Thyroid gland (tissue), 4 donors: ENCODE results near the gene MRFAP1L1. TPM values are rescaled to one million over a fixed set of nuclear protein-coding genes. Genes with fewer than 3 reads are reported as not detected.

ENCODE experiments used
- DNase-seq, 2 donors: peaks; one replicate each; pipeline ENCODE4 v3.0.0-alpha.2; 2019
- H3K27ac ChIP-seq, 3 donors: fragments of 200-600 bp; sonication (generic); 1 replicate in 2 of 3; 2 replicates in 1 of 3; pipeline ENCODE4 v1.5.1; 2016 to 2019; ENCODE audit warnings: mild to moderate bottlenecking in 1 of 3, moderate library complexity in 1 of 3
- H3K27me3 ChIP-seq: fragments of 200-600 bp; sonication (generic); one replicate; pipeline ENCODE4 v1.5.1; 2019
- H3K36me3 ChIP-seq, 2 donors: fragments of 200-600 bp; sonication (generic); one replicate each; pipeline ENCODE4 v1.5.1; 2016 to 2019
- H3K4me1 ChIP-seq, 2 donors: fragments of 200-600 bp; sonication (generic); one replicate each; pipeline ENCODE4 v1.5.1; 2017 to 2019
- H3K4me3 ChIP-seq, 3 donors: fragments of 200-600 bp; sonication (generic); replicated peaks in 1 of 3; 1 replicate in 2 of 3; 2 replicates in 1 of 3; pipeline ENCODE4 v1.5.1; 2016; ENCODE audit warnings: mild to moderate bottlenecking in 1 of 3
- H3K9me3 ChIP-seq: fragments of 200-600 bp; sonication (generic); one replicate; pipeline ENCODE4 v1.5.1; 2017
- POLR2A ChIP-seq, 2 donors: fragments of 450-650 bp; IDR thresholded peaks; one replicate each; pipeline ENCODE4 v1.6.1; 2017; ENCODE audit warnings: antibody characterized with exemption in 2 of 2, mild to moderate bottlenecking in 2 of 2, moderate library complexity in 1 of 2
- WGBS, 2 donors: methylation state at CpG; one replicate each; pipeline ENCODE4 v1.1.5; 2017; 5-methylcytosine and 5-hydroxymethylcytosine counted together
- intact Hi-C: fragments of 100-400 bp; cut with DNase I; formaldehyde crosslinking; loops from one replicate; pipeline ENCODE4 v1.15.1; 2023
- total RNA-seq, 4 donors: library from RNA; depleted of rRNA; stranded (reverse); fragments of >200 nt; gene quantifications; one replicate each; pipeline ENCODE4 v1.2.3, GENCODE V29; 2016
- TF ChIP-seq, protein P1 (sequence below), 6 experiments: fragments of 200-600 bp in 3 of 6; fragments of 450-650 bp in 3 of 6; sonication (generic) in 3 of 6; IDR thresholded peaks; one replicate each; pipeline ENCODE4 v1.5.1; 2016 to 2019; ENCODE audit warnings: antibody characterized with exemption in 6 of 6, mild to moderate bottlenecking in 2 of 6, inconsistent platforms in 1 of 6, moderate library complexity in 1 of 6

MRFAP1L1 gene
- total RNA-seq, 4 donors from 2014 or later = 70.5 to 93.9 (median 76.2) TPM

- 87 to 98% methylated on average over 9 of the region's 9 CpGs for WGBS, 2 donors
- DNase-seq = no peak
- H3K4me3 ChIP-seq = no peak overlapping the region
Observed at GRCh38 chr4:6753891-6754290, 44.2 kb upstream of the MRFAP1L1 start.

DNA sequence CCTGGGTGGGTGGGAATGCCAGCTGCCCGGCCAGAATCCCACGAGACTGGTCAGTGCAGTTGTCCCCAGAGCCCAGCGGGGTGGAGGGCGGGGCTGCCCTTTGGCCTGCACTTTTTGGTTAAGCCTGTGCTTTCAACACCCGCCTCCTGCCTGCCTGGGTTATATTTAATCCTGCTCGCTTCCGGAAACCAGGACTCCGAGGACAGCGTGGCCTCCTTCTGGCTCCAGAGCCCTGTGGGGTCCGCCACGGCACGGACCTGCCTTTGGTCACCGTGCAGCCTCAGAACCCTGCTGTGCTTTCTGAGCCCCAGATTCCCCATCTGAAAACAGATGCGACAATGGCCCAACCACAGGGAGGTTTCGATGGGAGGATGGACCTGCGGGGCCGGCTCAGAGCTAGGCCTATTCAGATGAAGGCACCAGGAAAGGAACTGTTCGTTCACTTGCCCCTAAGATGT, 43.5 kb upstream of the MRFAP1L1 start:
- Histone ChIP-seq H3K4me3 (no peak overlapping the region), H3K27ac (no peak overlapping the region), H3K4me1 (peaks cover 17 to 42% of the 10 kb centered on the region in 2 donors), H3K27me3 (no peaks in the 10 kb centered on the region), H3K36me3 (no peaks in the 10 kb centered on the region), H3K9me3 (no peaks in the 10 kb centered on the region)
- no peak for TF ChIP-seq POLR2A (IDR thresholded peaks at IDR 0.05)
- TF ChIP-seq, protein P1, sequence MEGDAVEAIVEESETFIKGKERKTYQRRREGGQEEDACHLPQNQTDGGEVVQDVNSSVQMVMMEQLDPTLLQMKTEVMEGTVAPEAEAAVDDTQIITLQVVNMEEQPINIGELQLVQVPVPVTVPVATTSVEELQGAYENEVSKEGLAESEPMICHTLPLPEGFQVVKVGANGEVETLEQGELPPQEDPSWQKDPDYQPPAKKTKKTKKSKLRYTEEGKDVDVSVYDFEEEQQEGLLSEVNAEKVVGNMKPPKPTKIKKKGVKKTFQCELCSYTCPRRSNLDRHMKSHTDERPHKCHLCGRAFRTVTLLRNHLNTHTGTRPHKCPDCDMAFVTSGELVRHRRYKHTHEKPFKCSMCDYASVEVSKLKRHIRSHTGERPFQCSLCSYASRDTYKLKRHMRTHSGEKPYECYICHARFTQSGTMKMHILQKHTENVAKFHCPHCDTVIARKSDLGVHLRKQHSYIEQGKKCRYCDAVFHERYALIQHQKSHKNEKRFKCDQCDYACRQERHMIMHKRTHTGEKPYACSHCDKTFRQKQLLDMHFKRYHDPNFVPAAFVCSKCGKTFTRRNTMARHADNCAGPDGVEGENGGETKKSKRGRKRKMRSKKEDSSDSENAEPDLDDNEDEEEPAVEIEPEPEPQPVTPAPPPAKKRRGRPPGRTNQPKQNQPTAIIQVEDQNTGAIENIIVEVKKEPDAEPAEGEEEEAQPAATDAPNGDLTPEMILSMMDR (IDR thresholded peaks at IDR 0.05) = no peak
- WGBS, 2 donors = 88 to 89% methylated on average over 14 to 16 of the region's 18 CpGs
- no peak for DNase-seq
- intact Hi-C loops = no loop called here

More at GRCh38 chr4:6753891-6754290, 44.2 kb upstream of the MRFAP1L1 start:
- no peak for TF ChIP-seq POLR2A (IDR thresholded peaks at IDR 0.05)
- TF ChIP-seq, protein P1 (IDR thresholded peaks at IDR 0.05) = no peak
- H3K36me3 ChIP-seq = no peaks in the 10 kb centered on the region
- intact Hi-C loops = no loop called here
- peaks cover 11 to 34% of the 10 kb centered on the region in 2 donors for H3K4me1 ChIP-seq
- no peaks in the 10 kb centered on the region for H3K9me3 ChIP-seq
- H3K27me3 ChIP-seq = no peaks in the 10 kb centered on the region
- no peak overlapping the region for H3K27ac ChIP-seq

DNA sequence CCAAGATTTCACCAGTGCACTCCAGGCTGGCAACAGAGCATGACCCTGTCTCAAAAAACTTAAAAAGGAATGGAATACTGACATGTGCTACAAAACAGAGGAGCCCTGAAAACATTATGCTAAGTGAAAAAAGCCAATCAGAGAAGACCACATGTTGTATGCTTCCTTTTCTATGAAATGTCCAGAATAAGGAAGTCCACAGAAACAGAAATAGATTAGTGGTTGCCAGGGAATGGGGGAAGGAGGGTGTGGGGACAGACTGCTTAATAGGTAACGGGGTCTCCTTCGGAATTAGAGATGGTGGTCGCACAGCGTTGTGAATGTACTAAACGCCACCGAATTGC, 42.8 kb upstream of the MRFAP1L1 start:
- intact Hi-C loops = no loop called here
- Histone ChIP-seq H3K9me3 (no peaks in the 10 kb centered on the region), H3K36me3 (no peaks in the 10 kb centered on the region), H3K4me1 (peaks cover 24 to 48% of the 10 kb centered on the region in 2 donors), H3K4me3 (no peak overlapping the region), H3K27me3 (no peaks in the 10 kb centered on the region), H3K27ac (no peak overlapping the region)
- no peak for DNase-seq
- 89 to 94% methylated on average over 6 of the region's 6 CpGs for WGBS, 2 donors
- no peak for TF ChIP-seq POLR2A (IDR thresholded peaks at IDR 0.05)
- TF ChIP-seq, protein P1 (IDR thresholded peaks at IDR 0.05) = no peak

DNA sequence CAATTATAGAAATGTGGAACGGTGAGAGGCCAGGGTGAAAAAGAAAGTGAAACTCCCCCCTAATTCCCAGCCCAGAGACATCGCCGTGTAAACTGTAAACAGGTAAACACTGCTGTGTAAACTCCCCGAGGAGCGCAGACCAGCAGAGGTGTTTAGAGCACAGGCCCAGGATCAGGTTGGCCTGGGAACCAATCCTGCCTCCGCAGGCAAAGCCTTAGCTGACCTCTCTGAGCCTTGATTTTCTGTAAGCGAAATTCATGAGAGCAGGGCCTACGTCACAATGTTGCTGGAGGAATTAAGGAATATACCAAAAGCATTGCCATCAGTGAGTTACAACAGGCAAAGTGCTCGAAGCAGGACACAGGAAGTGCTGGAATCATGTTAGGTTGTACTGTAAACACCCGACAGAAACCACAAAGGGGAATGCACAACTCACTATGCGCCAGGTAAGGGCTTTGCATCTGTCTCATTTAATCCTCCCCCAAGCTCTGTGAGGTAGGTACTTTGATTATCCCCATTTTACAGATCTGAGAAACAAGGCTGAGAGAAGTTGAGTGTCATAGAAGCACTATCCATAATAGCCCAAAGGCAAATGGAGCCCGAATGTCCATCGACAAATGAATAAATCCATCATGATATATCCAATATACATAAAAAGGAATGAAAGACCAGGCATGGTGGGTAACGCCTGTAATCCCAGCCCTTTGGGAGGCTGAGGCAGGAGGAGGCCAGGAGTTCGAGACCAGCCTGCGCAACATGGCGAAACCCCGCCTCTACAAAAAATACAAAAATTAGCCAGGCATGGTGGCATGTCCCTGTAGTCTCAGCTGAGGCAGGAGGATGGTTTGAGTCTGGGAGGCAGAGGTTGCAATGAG, 42.2 kb upstream of the MRFAP1L1 start:
- H3K4me3 ChIP-seq = no peak overlapping the region
- intact Hi-C loops = no loop called here
- H3K36me3 ChIP-seq = no peaks in the 10 kb centered on the region
- H3K27me3 ChIP-seq = no peaks in the 10 kb centered on the region
- DNase-seq = peak in 1 of 2 donors; percentile 15
- TF ChIP-seq, protein P1 (IDR thresholded peaks at IDR 0.05) = no peak
- no peak for TF ChIP-seq POLR2A (IDR thresholded peaks at IDR 0.05)
- H3K9me3 ChIP-seq = no peaks in the 10 kb centered on the region
- H3K27ac ChIP-seq = no peak overlapping the region
- peaks cover 28 to 55% of the 10 kb centered on the region in 2 donors for H3K4me1 ChIP-seq
- WGBS, 2 donors = 80 to 83% methylated on average over 18 of the region's 18 CpGs
